Measurements from ENCODE around the gene ATXN7L2. TPM values are rescaled to one million over a fixed set of nuclear protein-coding genes. Genes with fewer than 3 reads are reported as not detected.

Gene ATXN7L2
- total RNA-seq, 1 donor from 2014 or later, result 3.2 TPM

DNA sequence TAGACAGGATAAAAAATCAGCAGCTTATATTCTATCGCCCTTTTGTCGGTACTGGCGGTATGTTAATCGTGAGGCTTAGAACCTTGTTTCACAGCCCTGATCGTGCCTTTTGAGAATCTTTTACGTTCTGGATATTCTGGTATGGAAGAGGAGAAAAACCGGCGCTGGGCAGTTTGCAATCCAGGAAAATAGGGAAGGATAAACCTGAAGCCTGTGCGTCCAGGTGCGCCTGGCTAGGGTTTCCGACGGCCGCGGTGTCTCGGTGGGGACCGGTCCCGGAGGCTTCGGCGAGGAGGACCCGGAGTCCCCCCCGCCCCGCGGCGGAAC, 17.6 kb upstream of the ATXN7L2 start:
- no peak overlapping the region for H3K27ac Mint-ChIP-seq (ENCODE audit: unreplicated experiment)

DNA sequence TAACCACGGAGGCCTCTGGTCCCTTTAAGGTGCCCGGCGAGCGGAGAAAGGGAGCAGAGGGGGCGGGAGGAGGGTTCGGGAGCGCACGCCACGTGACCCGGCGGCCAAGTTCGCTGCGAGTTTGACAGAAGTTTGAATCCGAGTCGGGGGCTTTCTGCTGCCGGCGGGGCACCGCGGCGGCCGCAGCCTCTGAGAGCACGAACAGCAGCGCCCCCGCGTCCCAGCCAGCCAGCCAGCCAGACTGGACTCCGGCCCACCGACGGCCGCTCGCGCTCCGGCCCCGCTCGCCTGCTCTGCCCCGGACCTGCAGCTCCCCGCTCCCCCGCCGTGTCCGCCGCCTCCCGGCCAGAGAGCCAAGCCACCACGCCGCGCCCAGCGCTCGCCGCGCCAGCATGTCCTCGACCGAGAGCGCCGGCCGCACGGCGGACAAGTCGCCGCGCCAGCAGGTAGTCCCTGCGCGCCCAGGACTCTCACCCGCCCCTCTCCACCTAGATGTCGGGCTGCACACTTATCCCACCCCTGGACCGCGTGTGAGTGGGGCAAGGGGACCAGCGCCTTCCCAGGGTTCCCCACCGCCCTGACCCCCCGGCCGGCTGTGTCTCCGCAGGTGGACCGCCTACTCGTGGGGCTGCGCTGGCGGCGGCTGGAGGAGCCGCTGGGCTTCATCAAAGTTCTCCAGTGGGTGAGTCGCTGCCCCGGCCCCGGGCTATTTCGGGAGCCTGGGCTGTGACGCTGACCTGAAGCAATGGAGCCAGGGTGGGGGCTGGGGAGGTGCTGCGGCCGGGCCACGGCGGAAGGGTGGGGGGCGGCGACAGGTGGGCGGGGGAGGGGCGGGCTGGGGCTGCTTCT, 17.0 kb upstream of the ATXN7L2 start, which contains the start of gene SYPL2:
SYPL2 (plus strand) TSS at position 95 of the 849 bp plus-strand sequence; CDS start at position 393, 298 bp downstream.
- Mint-ChIP-seq H3K27ac (ENCODE audit: unreplicated experiment) (no peak within 1 kb of the TSS), H3K9me3 (ENCODE audit: unreplicated experiment) (no peaks in the 10 kb centered on the region), H3K4me3 (ENCODE audit: unreplicated experiment) (peak within 1 kb of the TSS; percentile 87), H3K36me3 (ENCODE audit: low read depth, unreplicated experiment) (no peaks in the 10 kb centered on the region), H3K4me1 (ENCODE audit: unreplicated experiment) (peaks cover 2% of the 10 kb centered on the region), H3K27me3 (ENCODE audit: unreplicated experiment) (peaks cover 11% of the 10 kb centered on the region)
- TF ChIP-seq, protein P1, sequence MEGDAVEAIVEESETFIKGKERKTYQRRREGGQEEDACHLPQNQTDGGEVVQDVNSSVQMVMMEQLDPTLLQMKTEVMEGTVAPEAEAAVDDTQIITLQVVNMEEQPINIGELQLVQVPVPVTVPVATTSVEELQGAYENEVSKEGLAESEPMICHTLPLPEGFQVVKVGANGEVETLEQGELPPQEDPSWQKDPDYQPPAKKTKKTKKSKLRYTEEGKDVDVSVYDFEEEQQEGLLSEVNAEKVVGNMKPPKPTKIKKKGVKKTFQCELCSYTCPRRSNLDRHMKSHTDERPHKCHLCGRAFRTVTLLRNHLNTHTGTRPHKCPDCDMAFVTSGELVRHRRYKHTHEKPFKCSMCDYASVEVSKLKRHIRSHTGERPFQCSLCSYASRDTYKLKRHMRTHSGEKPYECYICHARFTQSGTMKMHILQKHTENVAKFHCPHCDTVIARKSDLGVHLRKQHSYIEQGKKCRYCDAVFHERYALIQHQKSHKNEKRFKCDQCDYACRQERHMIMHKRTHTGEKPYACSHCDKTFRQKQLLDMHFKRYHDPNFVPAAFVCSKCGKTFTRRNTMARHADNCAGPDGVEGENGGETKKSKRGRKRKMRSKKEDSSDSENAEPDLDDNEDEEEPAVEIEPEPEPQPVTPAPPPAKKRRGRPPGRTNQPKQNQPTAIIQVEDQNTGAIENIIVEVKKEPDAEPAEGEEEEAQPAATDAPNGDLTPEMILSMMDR (IDR thresholded peaks at IDR 0.05; ENCODE audit: unreplicated experiment), result no peak
- peak; percentile 35 for DNase-seq (ENCODE audit: low spot score)

More for the DNA sequence above, 17.6 kb upstream of the ATXN7L2 start:
- peaks cover 11% of the 10 kb centered on the region for H3K27me3 Mint-ChIP-seq (ENCODE audit: unreplicated experiment)
- H3K9me3 Mint-ChIP-seq (ENCODE audit: unreplicated experiment), result no peaks in the 10 kb centered on the region
- peak overlapping the region; percentile 87 for H3K4me3 Mint-ChIP-seq (ENCODE audit: unreplicated experiment)
- TF ChIP-seq, protein P1 (IDR thresholded peaks at IDR 0.05; ENCODE audit: unreplicated experiment), result no peak
- H3K36me3 Mint-ChIP-seq (ENCODE audit: low read depth, unreplicated experiment), result no peaks in the 10 kb centered on the region
- H3K4me1 Mint-ChIP-seq (ENCODE audit: unreplicated experiment), result peaks cover 2% of the 10 kb centered on the region
- DNase-seq (ENCODE audit: low spot score), result no peak

DNA sequence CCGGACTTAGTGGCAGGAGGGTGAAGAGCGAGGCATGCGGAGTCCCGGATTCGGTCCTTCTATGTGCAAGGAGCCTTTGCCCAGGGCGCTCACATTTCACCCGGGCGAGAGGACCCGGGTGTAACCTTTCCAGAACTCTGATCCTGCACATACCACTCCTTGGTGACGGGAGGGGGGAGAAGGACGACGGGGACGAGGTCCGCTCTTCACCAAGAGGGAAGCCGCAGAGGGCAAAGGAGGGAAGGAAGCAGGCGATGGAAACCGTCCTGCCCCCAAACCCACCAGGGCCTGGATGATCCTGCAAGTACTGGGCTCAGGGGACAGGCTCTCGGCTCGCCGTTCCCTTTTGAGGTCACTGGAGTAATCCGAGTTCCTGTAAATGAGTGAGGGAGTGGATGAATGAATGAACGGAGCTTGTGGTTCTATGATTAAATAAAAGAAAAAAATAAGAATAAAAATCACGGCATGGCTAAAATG, 16.4 kb upstream of the ATXN7L2 start:
- no peak overlapping the region for H3K27ac Mint-ChIP-seq (ENCODE audit: unreplicated experiment)
- no peaks in the 10 kb centered on the region for H3K36me3 Mint-ChIP-seq (ENCODE audit: low read depth, unreplicated experiment)
- no peaks in the 10 kb centered on the region for H3K9me3 Mint-ChIP-seq (ENCODE audit: unreplicated experiment)
- no peak for DNase-seq (ENCODE audit: low spot score)
- H3K27me3 Mint-ChIP-seq (ENCODE audit: unreplicated experiment), result peaks cover 11% of the 10 kb centered on the region
- no peak overlapping the region for H3K4me3 Mint-ChIP-seq (ENCODE audit: unreplicated experiment)
- TF ChIP-seq, protein P1 (IDR thresholded peaks at IDR 0.05; ENCODE audit: unreplicated experiment), result no peak
- peaks cover 2% of the 10 kb centered on the region for H3K4me1 Mint-ChIP-seq (ENCODE audit: unreplicated experiment)

DNA sequence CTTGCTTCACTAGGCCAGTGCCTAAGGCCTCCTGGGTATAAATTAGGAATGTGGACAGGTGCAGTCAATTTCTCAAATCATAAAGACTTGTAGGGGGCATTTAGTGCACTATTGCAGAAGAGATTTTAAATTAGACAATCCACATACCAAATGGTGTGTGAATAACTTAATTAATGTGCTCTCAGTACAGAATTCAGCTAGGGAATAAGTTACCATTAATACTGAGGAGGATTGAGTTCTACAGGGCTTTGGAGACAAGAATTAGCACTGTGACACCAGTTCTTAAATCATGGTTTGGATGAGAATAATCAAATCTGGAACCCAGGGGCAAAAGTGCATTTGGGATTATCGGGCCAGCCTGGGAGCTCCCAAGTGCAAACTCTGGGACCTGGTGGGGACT, 15.6 kb upstream of the ATXN7L2 start:
- no peak for DNase-seq (ENCODE audit: low spot score)
- Mint-ChIP-seq H3K4me1 (ENCODE audit: unreplicated experiment) (peaks cover 2% of the 10 kb centered on the region), H3K4me3 (ENCODE audit: unreplicated experiment) (no peak overlapping the region), H3K36me3 (ENCODE audit: low read depth, unreplicated experiment) (no peaks in the 10 kb centered on the region), H3K9me3 (ENCODE audit: unreplicated experiment) (no peaks in the 10 kb centered on the region), H3K27me3 (ENCODE audit: unreplicated experiment) (peaks cover 11% of the 10 kb centered on the region), H3K27ac (ENCODE audit: unreplicated experiment) (no peak overlapping the region)
- TF ChIP-seq, protein P1 (IDR thresholded peaks at IDR 0.05; ENCODE audit: unreplicated experiment), result no peak

DNA sequence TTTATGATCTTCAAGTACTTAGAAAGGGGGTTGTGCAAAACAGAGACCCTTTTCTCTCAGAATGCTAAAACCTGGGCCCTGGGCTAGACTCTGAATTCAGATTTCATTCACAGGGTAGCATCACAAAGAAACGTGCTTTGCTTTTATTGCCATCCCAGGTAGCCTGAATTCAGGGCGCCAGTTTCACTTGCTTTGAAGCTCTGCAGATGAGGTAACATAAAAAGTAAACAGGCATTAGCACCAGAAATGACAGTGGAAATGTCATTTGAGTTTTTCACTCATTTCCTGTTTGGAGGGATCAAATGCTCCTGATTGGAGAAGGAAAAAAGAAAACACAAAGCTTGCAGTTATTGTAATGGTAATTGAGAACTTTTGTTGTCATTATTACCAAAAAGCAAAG, 14.8 kb upstream of the ATXN7L2 start:
- H3K36me3 Mint-ChIP-seq (ENCODE audit: low read depth, unreplicated experiment), result no peaks in the 10 kb centered on the region
- TF ChIP-seq, protein P1 (IDR thresholded peaks at IDR 0.05; ENCODE audit: unreplicated experiment), result no peak
- H3K27ac Mint-ChIP-seq (ENCODE audit: unreplicated experiment), result no peak overlapping the region
- peaks cover 11% of the 10 kb centered on the region for H3K27me3 Mint-ChIP-seq (ENCODE audit: unreplicated experiment)
- H3K9me3 Mint-ChIP-seq (ENCODE audit: unreplicated experiment), result no peaks in the 10 kb centered on the region
- DNase-seq (ENCODE audit: low spot score), result no peak
- no peak overlapping the region for H3K4me3 Mint-ChIP-seq (ENCODE audit: unreplicated experiment)
- H3K4me1 Mint-ChIP-seq (ENCODE audit: unreplicated experiment), result peaks cover 2% of the 10 kb centered on the region
